Spleen (tissue), 11 donors: ENCODE measurements around the gene EFL1. TPM values are rescaled to one million over a fixed set of nuclear protein-coding genes. Genes with fewer than 3 reads are reported as not detected.

ENCODE experiments used
- DNase-seq: peaks from one replicate; pipeline ENCODE4 v3.0.0-alpha.2; 2020
- H3K27ac ChIP-seq, 8 donors: fragments of 200-600 bp; sonication (generic) in 7 of 8; 1 replicate in 4 of 8; 2 replicates in 4 of 8; pipeline versions ENCODE4 v1.5.0 to v1.8.0; 2016 to 2021; ENCODE audit warnings: inconsistent platforms in 4 of 8, mild to moderate bottlenecking in 4 of 8, moderate library complexity in 1 of 8
- H3K27me3 ChIP-seq, 7 donors: fragments of 200-600 bp; sonication (generic) in 6 of 7; replicated peaks in 1 of 7; 1 replicate in 4 of 7; 2 replicates in 3 of 7; pipeline versions ENCODE4 v1.5.0 to v1.8.0; 2016 to 2021; ENCODE audit warnings: inconsistent platforms in 3 of 7, mild to moderate bottlenecking in 1 of 7
- H3K36me3 ChIP-seq, 6 donors: fragments of 200-600 bp; sonication (generic) in 5 of 6; 1 replicate in 4 of 6; 2 replicates in 2 of 6; pipeline versions ENCODE4 v1.5.0 to v1.8.0; 2016 to 2021; ENCODE audit warnings: inconsistent platforms in 2 of 6
- H3K4me1 ChIP-seq, 6 donors: fragments of 200-600 bp; sonication (generic) in 5 of 6; 1 replicate in 3 of 6; 2 replicates in 3 of 6; pipeline versions ENCODE4 v1.5.0 to v1.8.0; 2016 to 2021; ENCODE audit warnings: inconsistent platforms in 3 of 6
- H3K4me3 ChIP-seq, 8 donors: fragments of 200-600 bp; sonication (generic) in 7 of 8; 1 replicate in 4 of 8; 2 replicates in 4 of 8; pipeline versions ENCODE4 v1.5.0 to v1.8.0; 2016 to 2021; ENCODE audit warnings: inconsistent platforms in 4 of 8, mild to moderate bottlenecking in 4 of 8, moderate library complexity in 2 of 8
- H3K9me3 ChIP-seq, 8 donors: fragments of 200-600 bp; sonication (generic) in 7 of 8; 1 replicate in 4 of 8; 2 replicates in 4 of 8; pipeline versions ENCODE4 v1.5.0 to v1.8.0; 2016 to 2021; ENCODE audit warnings: inconsistent platforms in 4 of 8
- CTCF ChIP-seq, 11 experiments: fragments of 200-600 bp in 7 of 11; fragments of 450-650 bp in 4 of 11; sonication (generic) in 4 of 11; IDR thresholded peaks in 8 of 11; conservative IDR thresholded peaks in 3 of 11; 1 replicate in 7 of 11; 2 replicates in 4 of 11; pipeline versions ENCODE4 v1.4.0 to v1.8.0; 2016 to 2021; ENCODE audit warnings: antibody characterized with exemption in 11 of 11, inconsistent platforms in 4 of 11, mild to moderate bottlenecking in 1 of 11
- POLR2A ChIP-seq, 3 donors: fragments of 450-650 bp; IDR thresholded peaks; one replicate each; pipeline ENCODE4 v1.5.1; 2017; ENCODE audit warnings: antibody characterized with exemption in 3 of 3, mild to moderate bottlenecking in 1 of 3
- POLR2AphosphoS5 ChIP-seq, 3 donors: sonication (generic); formaldehyde crosslinking; IDR thresholded peaks; one replicate each; pipeline ENCODE4 v1.5.1; 2017; ENCODE audit warnings: antibody characterized with exemption in 3 of 3
- WGBS, 5 donors: extraction: QIAGEN DNeasy Blood & Tissue Kit in 3 of 5; methylation state at CpG; one replicate each; pipeline versions ENCODE4 v1.1.5 to v1.1.7; 2013 to 2018; 5-methylcytosine and 5-hydroxymethylcytosine counted together
- intact Hi-C: fragments of 100-400 bp; cut with DNase I; formaldehyde crosslinking; loops from one replicate; pipeline ENCODE4 v1.15.0; 2023; ENCODE audit warnings: low total_unique reads
- polyA plus RNA-seq, 3 donors: library from polyadenylated mRNA; stranded (reverse); fragments of 200-250 nt; gene quantifications; one replicate each; pipeline ENCODE4 v1.2.1, GENCODE V29; 2013
- total RNA-seq, 7 donors: library from RNA; depleted of rRNA in 3 of 7; stranded (reverse); fragments of >200 nt in 3 of 7; fragmentation: NEBNext Ultra II Directional in 4 of 7; extraction: Animal tissue kit (Norgen Biotek cat#: 25700) in 4 of 7; gene quantifications; one replicate each; pipeline versions ENCODE4 v1.1.0 to v1.2.1, GENCODE V29; 2016 to 2021
- donor health status: healthy with polysubstance abuse.
- donor health status: DM: no; HTN: no; CAD: no; lungs with moderate emphysema.
- donor health status: DM: no; HTN: no; CAD: no.
- donor health status: Bipolar disorder and iron deficiency.
- donor health status: healthy.
- donor health status: DM: no; HTN: no; CAD: no.
- donor health status: DM: yes; HTN: yes; CAD: no.

Gene EFL1
- total and polyA plus RNA-seq, 10 donors = 3.1 to 21.9 (median 17.4) TPM

GRCh38 chr15:82117296-82117695, 145.2 kb downstream of the EFL1 start:
- DNase-seq = no peak
- intact Hi-C loops = no loop called here

DNA sequence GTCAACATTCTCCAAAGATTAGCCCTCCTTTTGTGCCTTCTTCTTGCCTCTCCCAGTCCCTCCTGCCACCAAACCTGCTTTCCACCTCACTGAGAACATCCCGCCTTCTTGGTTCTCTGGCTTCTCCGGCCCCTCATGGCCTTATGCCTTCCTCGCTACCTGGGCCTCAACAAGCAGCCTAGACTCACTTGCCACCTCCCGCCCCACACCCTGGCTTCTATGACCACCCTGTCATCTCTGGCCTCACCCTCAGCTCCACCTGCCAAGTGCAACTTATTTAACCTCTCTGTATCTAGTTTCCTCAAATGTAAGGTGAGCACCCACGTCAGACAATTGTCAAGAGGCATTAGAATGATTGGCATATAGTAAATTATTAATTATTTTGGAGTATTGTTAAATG, 147.9 kb downstream of the EFL1 start:
- intact Hi-C loops = no loop called here
- 87 to 93% (median 92%) methylated on average over 5 of the region's 5 CpGs for WGBS, 5 donors

More at GRCh38 chr15:82117296-82117695, 145.2 kb downstream of the EFL1 start:
- no peak overlapping the region for H3K27ac ChIP-seq
- 85 to 100% (median 94%) methylated on average over 6 of the region's 6 CpGs for WGBS, 5 donors
- no peaks in the 10 kb centered on the region for H3K27me3 ChIP-seq
- H3K36me3 ChIP-seq = peaks cover 0 to 27% (median 0%) of the 10 kb centered on the region in 6 donors
- no peaks in the 10 kb centered on the region for H3K4me1 ChIP-seq
- TF ChIP-seq CTCF (IDR thresholded peaks at IDR 0.05 in 8 of 11, conservative IDR thresholded peaks at IDR 0.05 in 3 of 11) = no peak
- no peak for TF ChIP-seq POLR2A (IDR thresholded peaks at IDR 0.05)
- no peak for TF ChIP-seq POLR2AphosphoS5 (IDR thresholded peaks at IDR 0.05)
- H3K4me3 ChIP-seq = no peak overlapping the region
- H3K9me3 ChIP-seq = no peaks in the 10 kb centered on the region

GRCh38 chr15:82113106-82113715, 149.3 kb downstream of the EFL1 start:
- no peaks in the 10 kb centered on the region for H3K9me3 ChIP-seq
- no peak for TF ChIP-seq POLR2A (IDR thresholded peaks at IDR 0.05)
- no peak for TF ChIP-seq POLR2AphosphoS5 (IDR thresholded peaks at IDR 0.05)
- TF ChIP-seq CTCF (IDR thresholded peaks at IDR 0.05 in 8 of 11, conservative IDR thresholded peaks at IDR 0.05 in 3 of 11) = no peak
- H3K27me3 ChIP-seq = no peaks in the 10 kb centered on the region
- DNase-seq = no peak
- no peak overlapping the region for H3K4me3 ChIP-seq
- intact Hi-C loops = no loop called here
- no peaks in the 10 kb centered on the region for H3K4me1 ChIP-seq
- no peak overlapping the region for H3K27ac ChIP-seq
- peaks cover 0 to 10% (median 0%) of the 10 kb centered on the region in 6 donors for H3K36me3 ChIP-seq
- 27 to 71% (median 63%) methylated on average over 1 of the region's 1 CpG for WGBS, 5 donors

More for the DNA sequence above, 147.9 kb downstream of the EFL1 start:
- Histone ChIP-seq H3K4me1 (no peaks in the 10 kb centered on the region), H3K27ac (no peak overlapping the region), H3K27me3 (no peaks in the 10 kb centered on the region), H3K4me3 (no peak overlapping the region), H3K9me3 (no peaks in the 10 kb centered on the region), H3K36me3 (peaks cover 0 to 16% (median 0%) of the 10 kb centered on the region in 6 donors)
- no peak for DNase-seq
- TF ChIP-seq POLR2AphosphoS5 (IDR thresholded peaks at IDR 0.05) (no peak), POLR2A (IDR thresholded peaks at IDR 0.05) (no peak), CTCF (IDR thresholded peaks at IDR 0.05 in 8 of 11, conservative IDR thresholded peaks at IDR 0.05 in 3 of 11) (no peak)

DNA sequence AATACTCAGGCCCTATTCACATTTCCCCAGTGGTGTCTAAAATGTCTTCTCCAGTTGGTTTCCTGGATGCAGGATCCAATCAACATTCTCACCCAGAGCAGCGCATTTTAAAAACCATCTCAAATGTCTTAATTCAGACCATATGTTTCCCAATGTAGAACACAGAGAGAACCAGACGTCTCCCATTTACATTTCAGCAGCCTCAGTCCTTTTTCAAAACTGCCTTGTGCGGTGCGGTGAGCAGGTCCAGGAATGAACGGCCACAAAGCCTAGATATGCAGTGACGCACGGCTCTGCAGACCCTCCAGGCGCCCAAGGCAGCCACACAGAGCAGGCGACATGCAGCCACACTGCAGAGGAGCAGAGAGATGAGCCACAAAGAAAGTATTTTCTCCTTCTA, 150.6 kb downstream of the EFL1 start:
- TF ChIP-seq CTCF (IDR thresholded peaks at IDR 0.05 in 8 of 11, conservative IDR thresholded peaks at IDR 0.05 in 3 of 11) (no peak), POLR2AphosphoS5 (IDR thresholded peaks at IDR 0.05) (no peak), POLR2A (IDR thresholded peaks at IDR 0.05) (no peak)
- H3K9me3 ChIP-seq = no peaks in the 10 kb centered on the region
- DNase-seq = no peak
- H3K4me1 ChIP-seq = no peaks in the 10 kb centered on the region
- intact Hi-C loops = no loop called here
- WGBS, 5 donors = 91 to 95% (median 93%) methylated on average over 9 of the region's 9 CpGs
- H3K4me3 ChIP-seq = no peak overlapping the region
- no peak overlapping the region for H3K27ac ChIP-seq
- peaks cover 0 to 2% (median 0%) of the 10 kb centered on the region in 6 donors for H3K36me3 ChIP-seq
- H3K27me3 ChIP-seq = no peaks in the 10 kb centered on the region
